Activated T-cell treated with anti-CD3 and anti-CD28 coated beads, Interleukin-2, amount 50 U/mL, for 4 hours (primary cell): ENCODE measurements around the gene COX7A2L. TPM values are rescaled to one million over a fixed set of nuclear protein-coding genes. Genes with fewer than 3 reads are reported as not detected.

ENCODE experiments used
- ATAC-seq, 2 donors: fragments of 200-7000 bp; cut with Tn5 transposase; one replicate each; pipeline ENCODE4 v1.10.0; 2021
- DNase-seq: peaks from one replicate; pipeline ENCODE4 v3.0.0-alpha.2; 2020
- H3K27me3 Mint-ChIP-seq: one replicate; pipeline ENCODE4 v1.8.0; 2021; ENCODE audit warnings: low read depth, mixed read lengths
- H3K36me3 Mint-ChIP-seq: one replicate; pipeline ENCODE4 v1.8.0; 2022; ENCODE audit warnings: mixed read lengths; ENCODE audit not compliant: insufficient read depth
- H3K4me1 Mint-ChIP-seq: one replicate; pipeline ENCODE4 v1.8.0; 2021; ENCODE audit warnings: low read depth, mixed read lengths
- H3K4me3 Mint-ChIP-seq: one replicate; pipeline ENCODE4 v1.8.0; 2021; ENCODE audit warnings: mild to moderate bottlenecking, moderate library complexity, mixed read lengths
- H3K9me3 Mint-ChIP-seq: one replicate; pipeline ENCODE4 v1.8.0; 2021; ENCODE audit warnings: mixed read lengths
- total RNA-seq, 3 donors: library from RNA; stranded (reverse); gene quantifications; one replicate each; pipeline ENCODE4 v1.2.1, GENCODE V29; 2021

COX7A2L gene
- total RNA-seq, 3 donors from 2014 or later = 89.6 to 100 (median 96.2) TPM

GRCh38 chr2:42309366-42309765, 51.7 kb downstream of the COX7A2L start:
- Mint-ChIP-seq H3K4me1 (peaks cover 21% of the 10 kb centered on the region), H3K27me3 (no peaks in the 10 kb centered on the region), H3K36me3 (peaks cover 29% of the 10 kb centered on the region), H3K9me3 (no peaks in the 10 kb centered on the region), H3K4me3 (no peak overlapping the region)
- DNase-seq (no peak), ATAC-seq (no peak)

DNA sequence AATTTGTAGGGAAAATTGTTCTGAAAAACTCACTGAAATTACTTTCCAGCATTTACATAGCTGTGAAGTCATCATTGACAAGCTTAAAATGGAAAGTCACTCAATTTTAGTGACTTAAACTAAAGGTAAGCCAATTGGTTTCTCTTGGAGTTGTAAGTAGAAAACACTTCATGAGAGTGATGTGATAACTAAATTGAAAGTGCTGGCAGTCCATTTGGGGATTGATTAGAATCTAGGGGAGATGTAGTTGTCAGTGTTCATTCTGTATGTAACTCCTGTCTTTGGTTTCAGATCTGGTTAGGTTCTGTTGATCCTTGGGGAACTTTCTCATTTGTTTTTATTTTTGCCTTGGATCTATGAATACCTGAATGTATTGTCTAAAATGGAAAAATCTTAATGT, 53.8 kb downstream of the COX7A2L start:
- Mint-ChIP-seq H3K4me3 (no peak overlapping the region), H3K27me3 (no peaks in the 10 kb centered on the region), H3K9me3 (no peaks in the 10 kb centered on the region), H3K36me3 (peaks cover 40% of the 10 kb centered on the region), H3K4me1 (peaks cover 24% of the 10 kb centered on the region)
- no peak for DNase-seq
- no peak for ATAC-seq

GRCh38 chr2:42304059-42304713, 56.8 kb downstream of the COX7A2L start:
- no peaks in the 10 kb centered on the region for H3K27me3 Mint-ChIP-seq
- peaks cover 31% of the 10 kb centered on the region for H3K4me1 Mint-ChIP-seq
- ATAC-seq (no peak), DNase-seq (no peak)
- H3K9me3 Mint-ChIP-seq = no peaks in the 10 kb centered on the region
- H3K4me3 Mint-ChIP-seq = no peak overlapping the region
- H3K36me3 Mint-ChIP-seq = peaks cover 39% of the 10 kb centered on the region

DNA sequence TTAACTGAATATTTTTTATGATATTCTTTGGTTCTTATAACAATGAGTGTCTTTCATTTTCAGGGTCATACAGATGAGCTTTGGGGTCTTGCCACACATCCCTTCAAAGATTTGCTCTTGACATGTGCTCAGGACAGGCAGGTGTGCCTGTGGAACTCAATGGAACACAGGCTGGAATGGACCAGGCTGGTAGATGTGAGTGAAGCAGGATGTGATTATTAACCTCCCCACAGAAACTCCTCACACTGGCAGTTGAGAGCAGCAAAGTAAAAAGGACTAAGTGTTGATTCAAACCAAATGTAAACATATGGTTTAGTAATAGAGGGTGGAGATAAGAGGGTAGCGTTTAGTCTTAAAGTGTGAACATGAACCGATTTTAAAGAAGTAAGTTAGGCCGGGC, 57.8 kb downstream of the COX7A2L start:
- Mint-ChIP-seq H3K9me3 (no peaks in the 10 kb centered on the region), H3K4me1 (peaks cover 37% of the 10 kb centered on the region), H3K27me3 (no peaks in the 10 kb centered on the region), H3K4me3 (no peak overlapping the region), H3K36me3 (peaks cover 47% of the 10 kb centered on the region)
- DNase-seq (no peak), ATAC-seq (no peak)

DNA sequence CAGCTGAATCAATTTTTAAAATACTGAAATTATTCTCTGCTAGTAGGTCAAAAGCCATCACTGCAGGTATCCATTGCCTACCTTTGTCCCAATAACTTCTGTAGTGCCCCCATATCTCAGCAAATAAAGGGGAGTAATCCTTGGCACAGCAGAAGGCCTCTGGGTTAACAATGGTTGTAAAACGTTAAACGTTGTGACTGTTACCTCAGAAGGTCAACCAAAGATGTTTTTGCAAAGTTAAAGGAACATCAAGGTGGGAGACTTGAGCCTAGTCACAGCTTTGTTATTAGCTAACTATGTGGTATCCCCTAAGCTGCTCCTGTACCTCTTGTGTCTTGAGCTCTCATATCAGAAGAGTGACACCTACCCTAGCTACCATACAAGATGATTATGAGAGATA, 60.5 kb downstream of the COX7A2L start:
- DNase-seq = no peak
- peaks cover 51% of the 10 kb centered on the region for H3K36me3 Mint-ChIP-seq
- no peaks in the 10 kb centered on the region for H3K9me3 Mint-ChIP-seq
- H3K27me3 Mint-ChIP-seq = no peaks in the 10 kb centered on the region
- H3K4me1 Mint-ChIP-seq = peaks cover 50% of the 10 kb centered on the region
- no peak overlapping the region for H3K4me3 Mint-ChIP-seq
- no peak for ATAC-seq

Other genes starting within 250 kb of the COX7A2L start
- 10 to 100 TPM; 57.1 to 60.0 (median 58.2) TPM for gene EML4, start 191.9 kb downstream of the COX7A2L start, total RNA-seq
- under 1 TPM; 0.24 to 0.50 (median 0.38) TPM for gene KCNG3, start 132.8 kb upstream of the COX7A2L start, total RNA-seq
- gene MTA3, start 207.4 kb upstream of the COX7A2L start, total RNA-seq = 10 to 100 TPM; 11.5 to 18.3 (median 13.5) TPM